Activated CD4-positive, alpha-beta T cell treated with anti-CD3 and anti-CD28 coated beads, Interleukin-10, Interleukin-2, amounts not matched to agents 100 ng/mL and 50 ng/mL, durations not matched to agents 16 hours and 8 hours (primary cell): ENCODE results near the gene RND2.
"Not testable (repeated sequence)": the region's sequence is repeated elsewhere in the genome, so short reads cannot be mapped to it uniquely, and the experiment has no call there.

Experiments
- DNase-seq: peaks from one replicate; pipeline ENCODE4 v3.0.0-alpha.2; 2020

RND2 gene

DNA sequence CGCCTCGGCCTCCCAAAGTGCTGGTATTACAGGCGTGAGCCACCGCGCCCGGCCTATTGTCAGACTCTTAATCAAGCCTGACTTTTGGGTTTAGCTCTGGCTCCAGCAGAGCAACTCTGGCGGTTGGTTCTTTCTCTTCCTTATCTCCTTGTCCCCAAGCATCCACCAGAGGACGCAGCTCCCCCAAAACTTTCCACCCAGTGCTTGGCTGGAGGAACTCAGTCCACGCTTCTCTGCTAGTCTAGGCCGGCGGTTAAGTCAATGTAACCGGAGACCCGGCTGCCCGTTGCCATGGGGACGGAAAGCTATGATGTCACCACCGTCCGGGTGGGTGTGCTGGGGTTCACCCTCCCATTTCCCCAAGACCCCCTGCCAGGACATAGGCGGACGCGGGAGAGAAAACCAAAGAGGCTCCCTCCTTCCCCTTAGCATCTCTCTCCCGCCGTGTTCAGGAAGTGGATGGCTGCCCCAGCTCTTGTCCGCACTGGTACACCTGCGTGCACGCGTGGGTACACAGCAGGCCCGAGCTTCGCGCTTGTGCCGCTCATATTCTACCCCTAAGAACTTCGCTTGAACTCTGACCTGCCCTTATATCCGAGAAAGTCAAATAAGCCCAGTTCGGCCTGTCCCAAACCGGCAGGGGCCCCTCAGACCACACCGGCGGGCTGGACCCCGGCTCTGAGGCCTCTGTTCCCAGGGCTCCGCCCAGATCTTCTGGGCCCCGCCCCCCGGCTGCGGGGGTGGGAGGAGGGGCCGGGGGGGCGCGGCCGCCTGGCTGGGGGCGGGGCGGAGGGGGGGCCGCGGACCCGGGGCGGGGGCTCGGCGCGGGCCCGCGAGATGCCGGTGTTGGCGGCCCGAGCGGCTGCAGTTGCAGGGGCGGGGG is at the start of gene RND2:
Gene RND2 (plus strand): TSS at position 825 of the 883 bp plus-strand sequence. CDS start 117 bp downstream, outside the sequence.
- DNase-seq, result peak; percentile 75

- no peak for DNase-seq
These were observed 49.8 kb upstream of the RND2 start for GRCh38 chr17:42975265-42975664.

- DNase-seq, result not testable (repeated sequence)
These were observed 49.3 kb upstream of the RND2 start for GRCh38 chr17:42975701-42976100.

GRCh38 chr17:42979511-42980273 is 45.3 kb upstream of the RND2 start, which contains the start of gene PTGES3L:
TSS of gene PTGES3L (minus strand) at chr17:42980080. CDS start at chr17:42980053, 27 bp downstream.
- peak; percentile 32 for DNase-seq

DNA sequence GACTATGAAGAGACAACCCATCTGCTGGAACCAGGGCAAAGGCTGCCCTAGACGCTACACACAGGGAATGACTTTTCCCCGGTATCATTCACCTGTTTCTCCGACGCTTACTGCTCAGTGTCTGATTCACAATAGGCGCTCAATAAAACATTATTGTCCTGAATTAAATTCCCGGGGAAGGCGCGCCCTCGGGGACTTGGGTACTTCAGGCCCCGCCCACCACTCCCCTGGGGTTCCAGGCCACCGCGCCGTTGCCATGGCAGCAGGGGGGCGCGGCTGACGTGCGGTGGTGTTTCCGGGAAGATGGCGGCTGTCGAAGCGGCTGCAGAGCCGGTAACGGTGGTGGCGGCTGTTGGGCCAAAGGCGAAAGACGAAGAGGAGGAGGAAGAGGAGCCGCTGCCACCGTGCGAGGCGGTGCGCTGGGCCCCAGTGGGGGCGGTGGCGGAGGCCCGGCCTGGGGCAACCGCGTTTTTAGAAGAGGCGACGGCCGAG is 44.7 kb upstream of the RND2 start, which contains the start of gene RUNDC1:
Gene RUNDC1 (plus strand): TSS at position 292 of the 492 bp plus-strand sequence. CDS start 12 bp downstream, at position 304.
- peak; percentile 93 for DNase-seq

DNA sequence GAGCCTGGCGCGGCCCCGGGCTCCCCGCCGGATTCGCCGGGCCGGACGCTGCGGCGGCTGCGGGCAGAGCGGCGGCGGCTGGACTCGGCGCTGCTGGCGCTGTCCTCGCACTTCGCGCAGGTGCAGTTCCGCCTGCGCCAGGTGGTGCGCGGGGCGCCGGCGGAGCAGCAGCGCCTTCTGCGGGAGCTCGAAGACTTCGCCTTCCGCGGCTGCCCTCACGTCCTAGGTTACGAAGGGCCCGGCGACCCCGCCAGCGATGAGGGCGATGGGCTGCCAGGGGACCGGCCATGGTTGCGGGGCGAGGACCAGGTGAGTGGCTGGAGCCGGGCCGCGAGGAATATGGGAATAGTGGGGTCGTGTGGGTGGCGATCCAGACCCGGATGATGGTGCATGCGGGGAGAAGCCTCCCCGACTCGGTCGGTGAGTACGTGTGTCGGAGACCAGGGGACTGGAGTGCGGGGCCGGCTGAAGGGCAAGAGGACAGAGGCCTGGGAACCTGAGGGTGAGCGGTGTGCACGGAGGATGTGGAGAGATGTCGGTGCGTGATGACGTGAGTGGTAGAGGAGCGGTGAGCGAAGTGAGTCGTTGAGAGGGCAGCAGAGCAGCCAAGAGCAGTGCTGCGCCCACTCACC is 44.1 kb upstream of the RND2 start:
- peak; percentile 79 for DNase-seq

DNA sequence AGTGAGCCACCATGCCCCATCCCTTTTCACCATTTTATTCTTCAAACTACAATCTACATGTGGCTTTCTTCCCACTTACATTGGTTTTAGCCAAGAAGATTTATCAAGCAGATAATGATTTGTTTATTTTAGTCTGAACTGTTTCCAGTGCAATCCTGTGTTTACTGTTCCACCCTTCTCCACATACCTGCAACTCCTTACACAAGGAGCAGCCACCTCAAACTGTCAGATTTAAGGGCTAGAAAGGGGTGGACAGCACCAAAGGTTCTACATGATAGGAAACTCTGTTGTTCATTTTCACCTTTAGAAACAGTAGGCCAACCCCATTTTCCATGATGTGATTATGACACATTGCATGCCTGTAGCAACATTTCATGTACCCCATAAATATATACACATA is 42.8 kb upstream of the RND2 start:
- no peak for DNase-seq

DNA sequence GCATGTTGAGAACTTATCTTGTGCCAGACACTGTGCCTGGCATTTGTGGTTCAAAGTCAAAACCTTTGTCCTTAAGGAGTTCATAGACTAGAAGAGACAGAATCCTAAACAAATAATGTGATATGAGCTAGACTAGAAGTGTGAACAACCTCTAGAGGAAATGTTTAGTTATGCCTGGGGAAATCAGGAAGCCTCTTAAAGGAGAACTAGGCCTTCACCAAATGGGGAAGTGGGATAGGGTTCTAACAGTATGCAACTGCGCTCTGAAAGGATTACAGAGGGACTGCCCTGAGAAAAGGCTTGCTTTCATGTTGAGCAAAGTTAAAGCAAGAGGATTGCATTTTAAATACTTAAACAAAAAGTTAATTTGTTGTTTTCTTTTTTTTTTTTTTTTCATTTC is 39.8 kb upstream of the RND2 start:
- no peak for DNase-seq

GRCh38 chr17:42989141-42989540 is 35.9 kb upstream of the RND2 start:
- no peak for DNase-seq

DNA sequence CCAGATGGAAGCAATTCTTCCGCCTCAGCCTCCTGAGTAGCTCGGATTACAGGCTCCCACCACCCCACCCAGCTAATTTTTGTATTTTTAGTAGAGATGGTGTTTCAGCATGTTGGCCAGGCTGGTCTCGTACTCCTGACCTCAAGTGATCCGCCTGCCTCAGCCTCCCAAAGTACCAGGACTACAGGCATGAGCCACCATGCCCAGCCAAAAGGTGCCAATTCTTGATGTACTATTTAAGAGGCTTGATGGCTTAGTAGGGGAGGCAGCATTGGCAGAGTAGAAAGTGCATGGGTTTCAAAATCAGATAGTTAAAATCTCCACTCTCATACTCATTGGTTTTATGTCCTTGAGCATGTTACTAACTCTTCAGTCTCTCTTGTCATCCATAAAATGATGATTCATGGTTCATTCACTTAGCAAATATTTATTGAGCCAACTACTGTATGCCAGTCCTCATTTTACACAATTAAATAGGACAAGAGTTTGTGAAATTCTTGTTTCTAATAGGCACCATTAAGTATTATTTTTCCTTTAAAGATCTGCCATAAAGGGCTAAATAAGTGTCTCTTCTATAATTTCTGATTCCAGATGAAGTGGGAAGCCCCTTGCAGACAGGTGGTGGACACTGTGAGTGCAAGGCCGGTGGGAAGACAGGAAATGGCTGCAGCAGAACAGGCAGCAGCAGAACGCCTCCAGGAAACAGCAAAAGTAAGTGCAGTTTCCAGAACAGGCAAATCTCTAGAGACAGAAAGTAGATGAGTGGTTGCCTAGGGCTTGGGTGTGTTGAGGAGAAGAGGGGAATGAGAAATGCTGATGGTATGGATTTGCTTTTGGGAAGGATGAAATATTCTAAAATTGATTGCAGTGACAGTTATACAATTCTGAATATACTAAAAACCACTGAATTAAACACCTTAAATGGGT is 35.0 kb upstream of the RND2 start:
- DNase-seq, result no peak

DNA sequence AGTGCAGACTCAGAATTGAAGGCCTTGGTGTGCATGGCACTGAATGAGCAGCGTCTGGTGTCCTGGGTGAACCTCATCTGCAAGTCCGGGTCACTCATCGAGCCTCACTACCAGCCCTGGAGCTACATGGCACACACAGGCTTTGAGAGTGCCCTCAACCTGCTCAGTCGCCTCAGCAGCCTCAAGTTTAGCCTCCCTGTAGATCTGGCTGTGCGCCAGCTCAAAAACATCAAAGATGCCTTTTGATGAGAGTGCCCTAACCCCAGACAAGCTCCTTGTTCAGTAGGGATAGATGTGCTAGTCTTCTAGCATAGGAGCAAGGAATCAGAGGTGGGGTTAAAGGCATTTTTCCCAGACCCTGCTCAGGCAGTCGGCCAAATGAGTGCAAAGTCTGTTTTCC is 33.6 kb upstream of the RND2 start:
- no peak for DNase-seq

GRCh38 chr17:42992872-42993271 is 32.2 kb upstream of the RND2 start:
- DNase-seq, result no peak

- not testable (repeated sequence) for DNase-seq
These were observed 31.1 kb upstream of the RND2 start for GRCh38 chr17:42993913-42994312.

DNA sequence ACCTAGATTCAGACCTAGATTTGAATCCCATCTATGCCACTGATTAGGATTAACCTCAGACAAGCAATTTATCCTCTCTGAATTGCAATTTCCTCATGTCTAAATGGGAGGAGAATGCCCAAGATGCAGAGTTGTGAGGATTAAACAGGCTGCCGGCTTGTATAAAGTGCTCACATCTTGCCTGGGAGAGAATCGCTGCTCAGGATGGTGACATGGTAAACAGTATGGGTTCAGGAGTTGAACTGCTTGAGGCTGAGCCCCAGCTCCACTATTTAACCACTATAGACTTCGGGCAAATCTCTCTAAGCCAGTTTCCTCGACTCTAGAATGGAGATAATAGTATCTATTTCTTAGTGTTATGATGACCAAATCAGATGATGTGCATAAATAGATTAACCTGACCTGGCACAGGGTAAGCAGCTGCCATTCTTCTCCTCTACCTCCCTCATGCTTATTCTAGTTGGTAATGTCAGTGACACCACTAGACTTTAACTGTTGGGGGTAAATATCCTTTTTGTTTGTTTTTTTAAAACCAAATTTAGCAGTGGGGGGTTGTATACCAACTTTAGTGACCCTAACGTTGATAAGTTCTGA is 27.5 kb upstream of the RND2 start:
- no peak for DNase-seq

GRCh38 chr17:42997984-42998938 is 26.8 kb upstream of the RND2 start, which contains the start of gene RPL27:
TSS of gene RPL27 (plus strand) at chr17:42998419. CDS start at chr17:42998751, 332 bp downstream.
- peak; percentile 99 for DNase-seq

GRCh38 chr17:42999003-42999525 is 26.0 kb upstream of the RND2 start:
- DNase-seq, result no peak

- not testable (repeated sequence) for DNase-seq
These were observed 24.1 kb upstream of the RND2 start for GRCh38 chr17:43000894-43001293.

DNA sequence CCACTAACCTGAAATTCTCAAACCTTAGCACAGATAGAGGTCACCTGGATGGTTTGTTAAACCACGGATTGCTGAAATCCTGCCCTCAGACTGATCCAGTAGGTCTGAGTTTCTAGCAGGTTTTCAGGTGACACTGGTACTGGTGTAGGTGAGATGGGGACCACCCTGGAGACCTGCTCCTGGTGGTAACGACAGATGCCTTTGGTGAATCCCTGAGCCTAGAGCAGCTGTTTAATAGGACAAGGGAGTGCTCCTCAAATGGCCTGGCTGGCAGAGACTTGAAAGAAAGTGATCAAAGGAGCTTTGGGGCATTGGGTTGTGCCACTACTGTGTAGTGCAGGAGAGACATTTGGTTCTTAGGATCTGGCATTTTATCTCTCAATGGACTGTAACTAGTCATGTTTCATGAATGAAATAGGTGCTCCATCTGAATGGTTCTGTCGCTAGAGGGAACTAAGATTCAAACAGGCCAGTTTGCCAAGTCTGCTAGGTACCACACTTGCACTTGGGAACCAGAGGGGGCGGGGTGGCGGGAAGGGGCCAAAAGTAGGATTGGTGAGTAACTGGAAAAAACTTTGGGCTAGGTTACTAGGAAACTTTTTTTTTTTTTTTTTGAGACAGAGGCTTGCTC is 21.4 kb upstream of the RND2 start:
- DNase-seq, result no peak
